HEK293 (cell line): ENCODE data around the gene HIP1.

ENCODE experiments used
- CTCF ChIP-seq: fragments of 450-650 bp; formaldehyde crosslinking; IDR thresholded peaks from 2 replicates; pipeline ENCODE4 v1.5.1; 2016; ENCODE audit warnings: missing biosample characterization, missing genetic modification characterization
- ZNF529 ChIP-seq: fragments of 450-650 bp; formaldehyde crosslinking; IDR thresholded peaks from 2 replicates; pipeline ENCODE4 v1.5.1; 2017; ENCODE audit warnings: missing genetic modification characterization, missing biosample characterization; ENCODE audit not compliant: insufficient replicate concordance
- ZNF580 ChIP-seq: fragments of 450-650 bp; formaldehyde crosslinking; IDR thresholded peaks from 2 replicates; pipeline ENCODE4 v1.5.1; 2016; ENCODE audit warnings: missing biosample characterization, missing genetic modification characterization
- ZNF629 ChIP-seq: fragments of 450-650 bp; formaldehyde crosslinking; IDR thresholded peaks from 2 replicates; pipeline ENCODE4 v1.5.1; 2017; ENCODE audit warnings: missing biosample characterization, missing genetic modification characterization
- ZNF704 ChIP-seq: fragments of 450-650 bp; formaldehyde crosslinking; IDR thresholded peaks from 2 replicates; pipeline ENCODE4 v1.5.1; 2016; ENCODE audit warnings: missing biosample characterization, missing genetic modification characterization
- ZNF785 ChIP-seq: fragments of 450-650 bp; formaldehyde crosslinking; IDR thresholded peaks from 2 replicates; pipeline ENCODE4 v1.5.1; 2016; ENCODE audit warnings: missing biosample characterization, missing genetic modification characterization

- no peak for TF ChIP-seq ZNF580 (tag by site-specific recombination)
- TF ChIP-seq CTCF: no peak
- TF ChIP-seq ZNF785 (tag by site-specific recombination): no peak
- no peak for TF ChIP-seq ZNF704
- no peak for TF ChIP-seq ZNF629 (tag by site-specific recombination)
- TF ChIP-seq ZNF529 (tag by site-specific recombination): no peak
Observed at GRCh38 chr7:75658369-75658768, 80.4 kb downstream of the HIP1 start.
